K562 (cell line): ENCODE measurements around the gene PLTP. TPM values are rescaled to one million over a fixed set of nuclear protein-coding genes. Genes with fewer than 3 reads are reported as not detected.

ENCODE experiments used
- ATAC-seq: fragments of 200-7000 bp; cut with Tn5 transposase; 3 replicates; pipeline ENCODE4 v1.9.1; 2020; ENCODE audit warnings: moderate library complexity
- BruUV-seq: library from RNA; stranded (reverse); fragments of 400-500 nt; replicated peaks from 2 replicates; lab custom pipeline; 2021; lab: Mats Ljungman, UMichigan
- CTCF ChIA-PET: fragments of 300-600 bp; formaldehyde crosslinking; extraction: SDS; loops from one replicate; lab custom pipeline; 2021; ENCODE audit warnings: low intra/inter-chr PET ratio; lab: Yijun Ruan, JAX
- POLR2A ChIA-PET: fragments of 300-600, 350-650 bp; sonication (Branson Sonifier 250); formaldehyde crosslinking; extraction: SDS; loops from one replicate; lab custom pipeline; 2021; ENCODE audit warnings: antibody characterized with exemption, inconsistent platforms; lab: Yijun Ruan, JAX
- DNase-seq, 4 experiments: peaks; one replicate each; pipeline versions ENCODE4 v3.0.0 to v3.0.0-alpha.2; 2011 to 2018; ENCODE audit warnings: low spot score in 3 of 4, mixed read lengths in 3 of 4; ENCODE audit errors: extremely low read depth in 1 of 4
- FAIRE-seq: peaks from 2 replicates; lab custom pipeline; 2011; peaks lifted over from hg19 to GRCh38; lab: Jason Lieb, UNC
- H2AFZ ChIP-seq: 2 replicates; pipeline ENCODE4 v1.6.0; 2011; ENCODE audit warnings: low read depth, low read length, control low read depth, inconsistent platforms
- H3K27ac ChIP-seq: fragments of 200-600 bp; 3 replicates; pipeline ENCODE4 v1.8.0; 2011; ENCODE audit warnings: low read depth, mild to moderate bottlenecking, control low read depth, inconsistent platforms, low read length, moderate library complexity, mixed read lengths; ENCODE audit errors: extremely low read depth
- H3K27me3 ChIP-seq, 2 experiments: fragments of 300-600 bp in 1 of 2; 2 replicates in 1 of 2; 3 replicates in 1 of 2; pipeline versions ENCODE4 v1.6.0 to v1.8.0; 2011; ENCODE audit warnings: inconsistent platforms in 2 of 2, low read length in 2 of 2, mild to moderate bottlenecking in 1 of 2, mixed read lengths in 1 of 2, moderate library complexity in 1 of 2; ENCODE audit not compliant: control insufficient read depth in 2 of 2, insufficient read depth in 2 of 2
- H3K36me3 ChIP-seq: fragments of 300-600 bp; 3 replicates; pipeline ENCODE4 v1.8.0; 2011; ENCODE audit warnings: mild to moderate bottlenecking, low read length, inconsistent platforms; ENCODE audit not compliant: control insufficient read depth, insufficient read depth
- H3K4me1 ChIP-seq, 2 experiments: fragments of 200-600 bp in 1 of 2; replicated peaks in 1 of 2; 2 replicates in 1 of 2; 3 replicates in 1 of 2; pipeline versions ENCODE4 v1.5.1 to v1.8.0; 2011; ENCODE audit warnings: inconsistent platforms in 2 of 2, low read length in 2 of 2, mild to moderate bottlenecking in 1 of 2, mixed read lengths in 1 of 2, moderate library complexity in 1 of 2; ENCODE audit not compliant: control insufficient read depth in 2 of 2, insufficient read depth in 2 of 2
- H3K4me2 ChIP-seq: 2 replicates; pipeline ENCODE4 v1.6.1; 2011; ENCODE audit warnings: low read length, control low read depth, inconsistent platforms, mixed read lengths; ENCODE audit not compliant: insufficient read depth
- H3K4me3 ChIP-seq: fragments of 200-600 bp; sonication (generic), shearing (Covaris generic); 2 replicates; pipeline ENCODE4 v1.5.1; 2016; ENCODE audit warnings: control low read depth, inconsistent platforms
- H3K79me2 ChIP-seq: fragments of 200-600 bp; 3 replicates; pipeline ENCODE4 v1.8.0; 2011; ENCODE audit warnings: low read length, inconsistent platforms; ENCODE audit not compliant: control insufficient read depth, insufficient read depth
- H3K9ac ChIP-seq, 2 experiments: 2 replicates each; pipeline versions ENCODE4 v1.6.0 to v1.6.1; 2011; ENCODE audit warnings: low read depth in 2 of 2, low read length in 2 of 2, control low read depth in 1 of 2, inconsistent platforms in 1 of 2, mild to moderate bottlenecking in 1 of 2, mixed read lengths in 1 of 2; ENCODE audit not compliant: insufficient read depth in 1 of 2
- H3K9me1 ChIP-seq: one replicate; pipeline ENCODE4 v1.6.0; 2011; ENCODE audit warnings: inconsistent platforms, mild to moderate bottlenecking, low read length, moderate library complexity; ENCODE audit not compliant: control insufficient read depth, insufficient read depth
- H3K9me3 ChIP-seq: replicated peaks from 2 replicates; pipeline ENCODE4 v1.5.1; 2011; ENCODE audit warnings: low read depth, low read length, inconsistent platforms; ENCODE audit not compliant: control insufficient read depth, insufficient read depth
- H4K20me1 ChIP-seq: replicated peaks from 2 replicates; pipeline ENCODE4 v1.6.1; 2011; ENCODE audit warnings: low read length, inconsistent platforms, mixed read lengths; ENCODE audit not compliant: control insufficient read depth, insufficient read depth
- BMI1 ChIP-seq: fragments of 150-350 bp; IDR thresholded peaks from 2 replicates; pipeline ENCODE4 v1.6.1; 2014; ENCODE audit warnings: low read length
- BRD4 ChIP-seq: fragments of 200-600 bp; sonication (generic); IDR thresholded peaks from 2 replicates; pipeline ENCODE4 v1.6.1; 2017; ENCODE audit warnings: inconsistent platforms
- CBFA2T3 ChIP-seq: fragments of 450-650 bp; IDR thresholded peaks from 2 replicates; pipeline ENCODE4 v1.6.1; 2017
- CREB1 ChIP-seq, 2 experiments: sonication (generic) in 1 of 2; formaldehyde crosslinking in 1 of 2; IDR thresholded peaks; 2 replicates each; pipeline versions ENCODE4 v1.6.1 to v1.8.0; 2012 to 2022; ENCODE audit warnings: inconsistent platforms in 1 of 2, mild to moderate bottlenecking in 1 of 2, missing genetic modification reagents in 1 of 2, moderate library complexity in 1 of 2
- NRF1 ChIP-seq, 2 experiments: fragments of 450-650 bp; IDR thresholded peaks in 1 of 2; conservative IDR thresholded peaks in 1 of 2; 2 replicates each; pipeline ENCODE4 v1.6.1; 2014; ENCODE audit warnings: mild to moderate bottlenecking in 2 of 2
- RAD21 ChIP-seq, 2 experiments: fragments of 250-450 bp in 1 of 2; fragments of 450-650 bp in 1 of 2; sonication (Bioruptor Pico) in 1 of 2; formaldehyde crosslinking in 1 of 2; IDR thresholded peaks in 1 of 2; conservative IDR thresholded peaks in 1 of 2; 2 replicates each; pipeline versions ENCODE4 v1.4.0 to v1.8.0; 2020 to 2022; ENCODE audit warnings: mild to moderate bottlenecking in 2 of 2, moderate library complexity in 1 of 2
- SETDB1 ChIP-seq: IDR thresholded peaks from one replicate; pipeline ENCODE4 v1.6.1; 2012; ENCODE audit warnings: low read length, control low read depth, inconsistent platforms
- SIX5 ChIP-seq, 2 experiments: IDR thresholded peaks; 2 replicates each; pipeline ENCODE4 v1.6.1; 2011; ENCODE audit warnings: low read length in 2 of 2, borderline replicate concordance in 1 of 2, low read depth in 1 of 2, mild to moderate bottlenecking in 1 of 2, moderate library complexity in 1 of 2; ENCODE audit not compliant: insufficient read depth in 1 of 2
- SP2 ChIP-seq: IDR thresholded peaks from 2 replicates; pipeline ENCODE4 v1.6.1; 2011; ENCODE audit warnings: mild to moderate bottlenecking, low read depth, low read length, moderate library complexity; ENCODE audit not compliant: poor library complexity, severe bottlenecking; ENCODE audit errors: extremely low read depth
- THRAP3 ChIP-seq: fragments of 450-650 bp; IDR thresholded peaks from 2 replicates; pipeline ENCODE4 v1.6.1; 2016; ENCODE audit warnings: mild to moderate bottlenecking, inconsistent platforms, borderline replicate concordance
- ZNF24 ChIP-seq: fragments of 450-650 bp; IDR thresholded peaks from 2 replicates; pipeline ENCODE4 v1.6.1; 2016
- ZNF316 ChIP-seq: fragments of 450-650 bp; IDR thresholded peaks from 2 replicates; pipeline ENCODE4 v1.6.1; 2016
- ZNF431 ChIP-seq: sonication (generic); formaldehyde crosslinking; IDR thresholded peaks from 2 replicates; pipeline ENCODE4 v1.8.0; 2022; ENCODE audit warnings: mild to moderate bottlenecking, missing genetic modification reagents
- ZNF551 ChIP-seq: fragments of 250-450 bp; sonication (Bioruptor Pico); IDR thresholded peaks from 2 replicates; pipeline ENCODE4 v1.5.0; 2021; ENCODE audit warnings: mild to moderate bottlenecking, moderate library complexity
- ZNF77 ChIP-seq: fragments of 250-450 bp; sonication (Bioruptor Pico); IDR thresholded peaks from 2 replicates; pipeline ENCODE4 v1.5.0; 2020
- WGBS: fragments of 100-300 bp; shearing (Covaris generic); methylation state at CpG from one replicate; pipeline ENCODE4 v1.1.6; 2016; ENCODE audit warnings: low coverage, mixed read lengths; ENCODE audit not compliant: insufficient coverage; ENCODE audit errors: missing lambda C conversion rate; 5-methylcytosine and 5-hydroxymethylcytosine counted together
- in situ Hi-C: fragments of 300-500 bp; cut with MboI; formaldehyde crosslinking; loops from 4 replicates; pipeline ENCODE4 v1.15.0; 2018; ENCODE audit warnings: inconsistent platforms, mixed read lengths
- intact Hi-C: fragments of 100-400 bp; cut with micrococcal nuclease; formaldehyde crosslinking; loops from 2 replicates; pipeline ENCODE4 v1.14.2; 2022
- polyA plus RNA-seq, 8 experiments: library from polyadenylated mRNA; depleted of rRNA in 4 of 8; stranded (reverse) in 5 of 8; unstranded in 3 of 8; fragments of >200 nt; fragmentation: Nextera tagmentation in 2 of 8; fragmentation: Illumina TruSeq in 1 of 8; extraction: Ambion mirVana in 2 of 8; extraction: Trizol in 1 of 8; gene quantifications; 2 replicates each; pipeline versions ENCODE4 v1.2.1 to v1.2.3, GENCODE V29; 2011 to 2014; ENCODE audit warnings: inconsistent platforms in 1 of 8, missing spikeins in 1 of 8
- total RNA-seq, 7 experiments: library from RNA; depleted of rRNA in 6 of 7; stranded (reverse); fragments of >200 nt in 6 of 7; fragmentation: Illumina TruSeq in 2 of 7; extraction: Trizol in 2 of 7; gene quantifications; 2 replicates each; pipeline versions ENCODE4 v1.2.1 to v1.2.3, GENCODE V29; 2011 to 2021; ENCODE audit warnings: low replicate concordance in 1 of 7
- TF ChIP-seq, protein P1 (sequence below), 2 experiments: fragments of 450-650 bp in 1 of 2; sonication (generic) in 1 of 2; formaldehyde crosslinking in 1 of 2; IDR thresholded peaks in 1 of 2; conservative IDR thresholded peaks in 1 of 2; 2 replicates each; pipeline versions ENCODE4 v1.6.1 to v1.8.1; 2016 to 2023; ENCODE audit warnings: mild to moderate bottlenecking in 2 of 2, moderate library complexity in 2 of 2, inconsistent platforms in 1 of 2, missing genetic modification reagents in 1 of 2
- TF ChIP-seq, protein P2 (sequence below), 2 experiments: fragments of 450-650 bp in 1 of 2; sonication (generic) in 1 of 2; formaldehyde crosslinking; conservative IDR thresholded peaks; 2 replicates each; pipeline versions ENCODE4 v1.4.0 to v1.8.1; 2020 to 2022; ENCODE audit warnings: mild to moderate bottlenecking in 1 of 2, missing genetic modification reagents in 1 of 2

The PLTP gene
- total and polyA plus RNA-seq, 9 of the 15 experiments (the other 6 are each of a cell fraction or from before 2014, with no cell fraction given): 2.8 to 29.3 (median 17.6) TPM

DNA sequence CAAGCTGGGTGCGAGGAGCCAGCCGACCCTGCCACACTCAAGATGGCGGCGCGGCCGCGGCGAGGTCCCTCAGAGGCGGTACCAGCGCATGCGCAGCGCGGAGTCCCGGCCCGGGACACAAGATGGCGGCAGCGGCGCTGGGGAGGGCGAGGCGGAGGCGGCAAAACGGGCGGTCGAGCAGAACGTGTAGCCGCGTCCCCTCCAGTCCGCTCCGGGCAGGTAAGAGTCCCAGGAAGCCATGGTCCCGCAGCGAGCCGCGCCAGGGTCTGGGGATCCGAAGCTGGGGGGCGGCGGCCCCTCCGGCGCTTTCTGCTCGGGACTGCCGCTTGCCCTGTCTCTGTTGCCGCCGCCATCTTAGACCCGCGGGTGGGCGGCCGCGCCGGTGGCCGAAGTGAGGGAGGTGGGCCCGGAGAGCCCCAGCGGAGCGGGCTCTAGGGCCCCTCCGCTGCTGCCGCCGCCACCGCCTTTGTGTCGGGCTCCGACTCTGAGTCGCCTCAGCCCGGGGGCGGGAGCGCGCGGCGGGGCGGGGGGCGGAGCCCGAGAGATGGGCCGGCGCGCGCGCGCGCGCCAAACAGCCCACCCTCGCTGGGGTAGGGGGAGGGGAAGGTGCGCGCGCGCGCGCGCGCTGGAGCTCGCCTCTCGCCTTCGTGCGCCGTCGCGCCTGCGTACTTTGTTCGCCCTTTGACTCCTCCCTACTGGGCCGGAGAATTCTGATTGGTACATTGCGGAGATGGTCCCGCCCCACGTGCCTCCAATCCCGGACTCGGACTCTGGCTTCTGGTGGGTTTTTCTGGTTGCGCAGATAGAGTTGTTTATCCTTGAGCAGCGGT, 22.8 kb upstream of the PLTP start, which contains the start of gene PCIF1 (continued):
- TF ChIP-seq NRF1 (conservative IDR thresholded peaks at IDR 0.05 in 1 of 2, IDR thresholded peaks at IDR 0.05 in 1 of 2): peak; percentile 96 to 98

DNA sequence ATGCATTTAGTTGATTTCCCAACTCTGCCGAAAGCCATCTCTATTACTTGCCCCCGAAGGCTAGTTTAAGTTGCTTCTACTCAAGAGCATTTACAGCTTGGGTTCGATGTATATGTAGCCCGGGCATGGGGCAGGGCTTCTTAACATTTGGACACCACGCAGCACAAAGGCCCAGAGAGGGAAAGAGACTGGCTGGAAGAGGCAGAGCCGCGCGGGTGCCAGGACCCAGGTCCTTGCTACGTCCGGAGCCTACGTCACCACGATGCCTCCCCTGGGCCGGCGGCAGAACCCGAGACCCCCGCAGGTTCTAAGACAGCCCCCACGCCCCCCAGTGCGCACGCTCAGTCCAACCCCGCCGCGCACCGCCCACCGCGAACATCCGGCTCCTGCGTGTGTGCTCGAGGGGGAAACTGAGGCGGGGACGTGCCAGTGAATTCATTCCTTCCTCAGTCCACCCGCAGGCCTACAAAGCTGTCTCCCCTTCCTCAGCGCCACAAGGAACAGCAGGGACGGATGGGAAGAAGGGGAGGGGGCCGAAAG, 22.2 kb upstream of the PLTP start:
- ATAC-seq: peak; percentile 24
- 2% methylated on average over 30 of the region's 34 CpGs for WGBS
- peak overlapping the region; percentile 99 for H3K4me3 ChIP-seq
- DNase-seq: peak in 3 of 4 experiments; percentile 53 to 68 (median 68)
- H3K27me3 ChIP-seq: no peaks in the 10 kb centered on the region
- H3K9me3 ChIP-seq: no peaks in the 10 kb centered on the region
- peaks cover 12 to 26% of the 10 kb centered on the region in 2 experiments; a peak in 4 of 5 replicates for H3K4me1 ChIP-seq
- ChIA-PET CTCF (interaction anchor here (1.5 kb wide), 1 partner anchor 29 kb away, joined by 10 read pairs; no protein-coding TSS in a partner anchor), POLR2A (interaction anchor here (0.6 to 4.9 kb wide), 36 partner anchors 10 to 582 kb away, joined by 3 to 91 read pairs (median 4); partner anchors contain the start of genes CTSA, DNTTIP1, NEURL2 and PLTP)
- peaks cover 27% of the 10 kb centered on the region for H4K20me1 ChIP-seq
- peaks cover 21% of the 10 kb centered on the region for H3K36me3 ChIP-seq
- H3K9ac ChIP-seq: peak overlapping the region; percentile 100
- peak overlapping the region; percentile 90 for H3K4me2 ChIP-seq
- peaks cover 21% of the 10 kb centered on the region for H3K79me2 ChIP-seq
- no peaks in the 10 kb centered on the region for H3K9me1 ChIP-seq
- FAIRE-seq: no peak
- H3K27ac ChIP-seq: peak overlapping the region; percentile 100
- in situ Hi-C loops: no loop called here
- peak overlapping the region; percentile 89 for H2AFZ ChIP-seq
- no TSS peak for BruUV-seq
- intact Hi-C loops: loop anchor here (2.0 to 10.0 kb wide), 2 partner anchors 77 to 139 kb away; partner anchors contain the start of genes ACOT8, DNTTIP1, WFDC3 and ZSWIM3
- TF ChIP-seq SP2: no peak
- peak; percentile 36; the same call in 1 of the 2 replicates for TF ChIP-seq BRD4
- TF ChIP-seq, protein P1, sequence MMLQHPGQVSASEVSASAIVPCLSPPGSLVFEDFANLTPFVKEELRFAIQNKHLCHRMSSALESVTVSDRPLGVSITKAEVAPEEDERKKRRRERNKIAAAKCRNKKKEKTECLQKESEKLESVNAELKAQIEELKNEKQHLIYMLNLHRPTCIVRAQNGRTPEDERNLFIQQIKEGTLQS (IDR thresholded peaks at IDR 0.05): no peak
- TF ChIP-seq, protein P1 (CRISPR knock-in tag; conservative IDR thresholded peaks at IDR 0.05): peak; percentile 25; the same call in 1 of the 2 replicates
- no peak; the same call in 1 of the 2 replicates for TF ChIP-seq ZNF431
- no peak for TF ChIP-seq ZNF551 (CRISPR knock-in tag)
- TF ChIP-seq ZNF316: no peak
- TF ChIP-seq SIX5 (IDR thresholded peaks at IDR 0.05; ENCODE audit: borderline replicate concordance in 1 of 2, insufficient read depth in 1 of 2, low read depth in 1 of 2, low read length in 2 of 2): no peak
- TF ChIP-seq RAD21 (CRISPR knock-in tag; conservative IDR thresholded peaks at IDR 0.05 in 1 of 2, IDR thresholded peaks at IDR 0.05 in 1 of 2): no peak
- no peak for TF ChIP-seq BMI1
- no peak for TF ChIP-seq SETDB1
- 0 out of 2 replicates have a peak, but pooled peaks have one; percentile 20 for TF ChIP-seq ZNF77
- TF ChIP-seq CBFA2T3: no peak
- no peak for TF ChIP-seq ZNF24
- no peak for TF ChIP-seq CREB1 (IDR thresholded peaks at IDR 0.05)
- TF ChIP-seq CREB1 (CRISPR knock-in tag; IDR thresholded peaks at IDR 0.05): 0 out of 2 replicates have a peak, but pooled peaks have one; percentile 68
- TF ChIP-seq, protein P2, sequence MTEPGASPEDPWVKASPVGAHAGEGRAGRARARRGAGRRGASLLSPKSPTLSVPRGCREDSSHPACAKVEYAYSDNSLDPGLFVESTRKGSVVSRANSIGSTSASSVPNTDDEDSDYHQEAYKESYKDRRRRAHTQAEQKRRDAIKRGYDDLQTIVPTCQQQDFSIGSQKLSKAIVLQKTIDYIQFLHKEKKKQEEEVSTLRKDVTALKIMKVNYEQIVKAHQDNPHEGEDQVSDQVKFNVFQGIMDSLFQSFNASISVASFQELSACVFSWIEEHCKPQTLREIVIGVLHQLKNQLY (CRISPR knock-in tag; conservative IDR thresholded peaks at IDR 0.05): no peak
- TF ChIP-seq THRAP3: no peak
